Muscle layer of colon (tissue), 2 donors: ENCODE measurements around the gene NCLN.
"Not testable (repeated sequence)": the region's sequence is repeated elsewhere in the genome, so short reads cannot be mapped to it uniquely, and the experiment has no call there.

ENCODE experiments used
- H3K27ac ChIP-seq: one replicate; pipeline ENCODE4 v1.7.0; 2013; ENCODE audit warnings: low read depth, mild to moderate bottlenecking, low read length, moderate library complexity
- H3K27me3 ChIP-seq, 2 donors: one replicate each; pipeline ENCODE4 v1.7.0; 2013; ENCODE audit warnings: low read length in 2 of 2, mild to moderate bottlenecking in 2 of 2; ENCODE audit not compliant: insufficient read depth in 2 of 2, control insufficient read depth in 1 of 2
- H3K36me3 ChIP-seq: one replicate; pipeline ENCODE4 v1.7.0; 2013; ENCODE audit warnings: mild to moderate bottlenecking, low read length; ENCODE audit not compliant: insufficient read depth
- H3K4me1 ChIP-seq: one replicate; pipeline ENCODE4 v1.7.0; 2013; ENCODE audit warnings: mild to moderate bottlenecking, low read length; ENCODE audit not compliant: insufficient read depth
- H3K4me3 ChIP-seq, 2 donors: one replicate each; pipeline ENCODE4 v1.7.0; 2013; ENCODE audit warnings: low read length in 2 of 2, low read depth in 1 of 2, mild to moderate bottlenecking in 1 of 2, moderate library complexity in 1 of 2
- H3K9ac ChIP-seq: one replicate; pipeline ENCODE4 v1.7.0; 2013; ENCODE audit warnings: low read length
- H3K9me3 ChIP-seq: one replicate; pipeline ENCODE4 v1.7.0; 2013; ENCODE audit warnings: mild to moderate bottlenecking, low read length
- donor health status: abdominal sarcoma.
- donor health status: Adenocarcinoma of cecum.

NCLN gene

DNA sequence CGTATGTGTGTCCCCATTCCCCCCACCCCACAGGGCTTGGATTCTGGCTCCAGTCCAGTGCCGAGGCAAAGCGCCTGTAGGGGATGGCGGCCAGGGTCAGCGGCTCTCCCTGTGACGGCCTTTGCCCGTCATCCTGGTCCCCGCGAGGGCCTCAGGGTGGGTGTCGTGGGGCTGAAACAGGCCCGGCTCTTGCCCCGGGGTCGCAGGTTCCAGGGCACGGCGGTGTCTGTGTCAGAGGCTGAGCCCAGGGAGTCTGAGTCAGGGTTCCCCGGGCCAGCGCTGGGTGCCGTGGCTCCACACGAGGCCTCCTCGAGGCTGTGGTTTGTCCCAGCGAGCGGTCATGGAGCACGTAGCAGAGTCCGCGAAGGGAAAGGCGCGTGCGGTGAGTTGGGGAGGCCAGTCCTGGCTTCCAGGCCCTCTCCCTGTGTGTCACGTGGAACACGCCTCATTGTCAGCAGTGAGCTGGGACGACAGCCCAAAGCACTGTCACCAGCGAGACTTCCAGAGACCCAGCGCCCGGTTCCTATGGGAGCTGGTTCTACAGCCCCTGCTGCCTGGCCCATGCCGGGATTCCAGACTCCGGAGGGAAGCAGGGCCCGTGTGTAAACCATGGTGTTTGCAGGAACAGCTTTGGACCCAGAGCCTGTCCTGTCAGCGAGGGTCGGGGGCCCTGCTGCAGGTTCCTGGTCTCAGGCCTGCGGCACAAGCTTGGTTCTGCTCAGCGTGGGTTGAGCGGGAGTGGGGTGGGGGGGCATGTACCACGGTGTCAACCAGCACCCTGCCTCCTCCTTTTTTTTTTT is 13.4 kb downstream of the NCLN start:
- Histone ChIP-seq H3K4me3 (no peak overlapping the region), H3K36me3 (no peaks in the 10 kb centered on the region), H3K9ac (no peak overlapping the region), H3K27me3 (no peaks in the 10 kb centered on the region), H3K27ac (no peak overlapping the region), H3K9me3 (no peaks in the 10 kb centered on the region), H3K4me1 (no peaks in the 10 kb centered on the region)

- no peaks in the 10 kb centered on the region for H3K4me1 ChIP-seq
- no peak overlapping the region for H3K4me3 ChIP-seq
- H3K27me3 ChIP-seq, result no peaks in the 10 kb centered on the region
- no peaks in the 10 kb centered on the region for H3K9me3 ChIP-seq
- H3K27ac ChIP-seq, result no peak overlapping the region
- H3K36me3 ChIP-seq, result no peaks in the 10 kb centered on the region
- H3K9ac ChIP-seq, result no peak overlapping the region
Observed at GRCh38 chr19:3201072-3201700, 15.5 kb downstream of the NCLN start.

DNA sequence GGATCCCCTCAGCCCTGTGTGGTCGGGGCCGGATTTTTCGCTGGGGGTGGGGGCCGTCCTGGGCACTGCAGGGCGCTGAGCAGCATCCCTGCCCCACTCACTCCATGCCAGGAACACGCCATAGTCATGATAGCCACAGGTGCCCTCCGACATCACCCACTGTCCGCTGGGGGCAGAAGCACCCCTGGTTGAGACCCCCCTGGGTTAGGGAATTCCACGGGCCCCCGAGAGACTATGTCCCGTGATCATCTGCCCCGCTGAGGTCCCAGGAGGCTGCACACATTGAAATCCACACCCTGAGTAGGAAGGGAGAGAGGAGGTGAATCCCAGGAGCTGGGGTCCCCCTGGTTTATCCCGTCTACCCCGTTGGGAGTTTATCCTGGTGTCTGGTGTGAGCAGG is 16.2 kb downstream of the NCLN start:
- peaks cover 2% of the 10 kb centered on the region for H3K36me3 ChIP-seq
- no peaks in the 10 kb centered on the region for H3K9me3 ChIP-seq
- no peak overlapping the region for H3K27ac ChIP-seq
- no peaks in the 10 kb centered on the region for H3K4me1 ChIP-seq
- H3K27me3 ChIP-seq, result no peaks in the 10 kb centered on the region
- H3K9ac ChIP-seq, result no peak overlapping the region
- no peak overlapping the region for H3K4me3 ChIP-seq

DNA sequence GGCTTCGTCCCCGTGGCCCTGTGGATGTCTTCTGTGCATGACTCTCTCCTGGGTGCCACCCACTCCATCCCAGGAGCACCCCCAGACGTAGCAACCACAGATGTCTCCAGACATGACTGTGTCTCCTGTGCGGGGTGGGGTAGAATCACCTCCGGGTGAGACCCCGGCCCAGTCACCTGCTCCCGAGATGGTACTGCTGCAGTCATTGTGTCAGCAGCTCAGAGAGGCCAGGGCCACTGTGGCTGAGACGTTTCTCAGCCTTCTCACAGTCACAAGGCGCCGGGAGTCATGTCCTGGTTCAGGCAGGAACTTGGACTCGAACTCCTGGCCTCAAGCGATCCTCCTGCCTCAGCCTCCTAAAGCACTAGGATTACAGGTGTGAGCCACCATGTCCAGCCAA is 16.6 kb downstream of the NCLN start:
- H3K4me1 ChIP-seq, result no peaks in the 10 kb centered on the region
- H3K36me3 ChIP-seq, result peaks cover 6% of the 10 kb centered on the region

DNA sequence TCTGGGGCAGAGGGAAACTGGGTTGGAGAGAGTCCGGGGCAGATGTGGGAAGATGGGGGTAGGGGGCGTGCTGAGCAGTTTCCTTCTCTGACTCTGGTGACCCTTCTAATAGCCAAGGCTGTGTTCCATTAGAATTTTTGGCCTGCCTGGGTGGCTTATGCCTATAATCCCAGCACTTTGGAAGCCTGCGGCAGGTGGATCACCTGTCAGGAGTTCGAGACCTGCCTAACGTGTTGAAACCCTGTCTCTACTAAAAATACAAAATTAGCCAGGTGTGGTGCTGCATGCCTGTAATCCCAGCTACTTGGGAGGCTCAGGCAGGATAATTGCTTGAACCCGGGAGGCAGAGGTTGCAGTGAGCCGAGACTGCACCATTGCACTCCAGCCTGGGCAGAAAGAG is 17.2 kb downstream of the NCLN start:
- not testable (repeated sequence) for H3K27ac ChIP-seq, H3K36me3 ChIP-seq, H3K9me3 ChIP-seq

More for the DNA sequence above, 16.6 kb downstream of the NCLN start:
- Histone ChIP-seq H3K4me3 (no peak overlapping the region), H3K27me3 (no peaks in the 10 kb centered on the region), H3K27ac (no peak overlapping the region), H3K9me3 (no peaks in the 10 kb centered on the region), H3K9ac (no peak overlapping the region)

DNA sequence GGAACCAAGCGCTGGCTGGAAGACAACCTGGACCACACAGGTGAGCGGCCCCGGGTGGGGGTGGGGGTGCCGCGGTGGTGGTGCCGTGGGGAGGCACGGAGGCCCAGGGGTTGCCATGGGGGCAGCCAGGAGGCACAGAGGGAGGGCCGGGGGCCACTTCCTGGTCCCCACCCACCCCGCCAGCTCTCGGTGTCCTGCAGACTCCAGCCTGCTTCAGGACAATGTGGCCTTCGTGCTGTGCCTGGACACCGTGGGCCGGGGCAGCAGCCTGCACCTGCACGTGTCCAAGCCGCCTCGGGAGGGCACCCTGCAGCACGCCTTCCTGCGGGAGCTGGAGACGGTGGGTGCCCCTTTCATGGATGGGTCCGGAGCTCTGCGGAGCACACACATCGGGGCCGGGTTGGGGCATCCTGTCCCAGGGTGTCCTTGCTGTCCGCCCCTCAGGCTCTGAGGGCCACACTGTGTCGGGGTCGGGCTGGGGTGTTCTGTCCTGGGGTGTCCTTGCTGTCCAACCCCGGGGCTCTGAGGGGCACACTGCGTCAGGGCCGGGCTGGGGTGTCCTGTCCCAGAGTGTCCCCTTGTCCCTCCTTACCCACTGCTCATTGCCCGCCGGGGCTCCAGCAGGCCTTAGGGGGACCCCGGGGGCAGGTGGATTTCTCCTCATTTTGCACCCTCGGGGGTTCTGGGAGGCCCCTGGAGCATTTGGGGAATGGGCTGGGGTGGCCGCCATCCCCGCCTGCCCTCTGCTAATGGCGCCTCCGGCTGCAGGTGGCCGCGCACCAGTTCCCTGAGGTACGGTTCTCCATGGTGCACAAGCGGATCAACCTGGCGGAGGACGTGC is 18.3 kb downstream of the NCLN start:
- H3K27me3 ChIP-seq, result no peaks in the 10 kb centered on the region
- H3K9me3 ChIP-seq, result no peaks in the 10 kb centered on the region
- peaks cover 9% of the 10 kb centered on the region for H3K36me3 ChIP-seq
- no peak overlapping the region for H3K27ac ChIP-seq
- no peak overlapping the region for H3K9ac ChIP-seq
- no peak overlapping the region for H3K4me3 ChIP-seq
- H3K4me1 ChIP-seq, result no peaks in the 10 kb centered on the region

More for the DNA sequence above, 17.2 kb downstream of the NCLN start:
- H3K27me3 ChIP-seq, H3K9ac ChIP-seq, H3K4me1 ChIP-seq, H3K4me3 ChIP-seq: not testable (repeated sequence)

GRCh38 chr19:3204646-3205275 is 19.0 kb downstream of the NCLN start:
- Histone ChIP-seq H3K4me3 (no peak overlapping the region), H3K4me1 (no peaks in the 10 kb centered on the region), H3K9me3 (no peaks in the 10 kb centered on the region), H3K27me3 (no peaks in the 10 kb centered on the region), H3K9ac (no peak overlapping the region), H3K36me3 (peaks cover 9% of the 10 kb centered on the region), H3K27ac (no peak overlapping the region)

DNA sequence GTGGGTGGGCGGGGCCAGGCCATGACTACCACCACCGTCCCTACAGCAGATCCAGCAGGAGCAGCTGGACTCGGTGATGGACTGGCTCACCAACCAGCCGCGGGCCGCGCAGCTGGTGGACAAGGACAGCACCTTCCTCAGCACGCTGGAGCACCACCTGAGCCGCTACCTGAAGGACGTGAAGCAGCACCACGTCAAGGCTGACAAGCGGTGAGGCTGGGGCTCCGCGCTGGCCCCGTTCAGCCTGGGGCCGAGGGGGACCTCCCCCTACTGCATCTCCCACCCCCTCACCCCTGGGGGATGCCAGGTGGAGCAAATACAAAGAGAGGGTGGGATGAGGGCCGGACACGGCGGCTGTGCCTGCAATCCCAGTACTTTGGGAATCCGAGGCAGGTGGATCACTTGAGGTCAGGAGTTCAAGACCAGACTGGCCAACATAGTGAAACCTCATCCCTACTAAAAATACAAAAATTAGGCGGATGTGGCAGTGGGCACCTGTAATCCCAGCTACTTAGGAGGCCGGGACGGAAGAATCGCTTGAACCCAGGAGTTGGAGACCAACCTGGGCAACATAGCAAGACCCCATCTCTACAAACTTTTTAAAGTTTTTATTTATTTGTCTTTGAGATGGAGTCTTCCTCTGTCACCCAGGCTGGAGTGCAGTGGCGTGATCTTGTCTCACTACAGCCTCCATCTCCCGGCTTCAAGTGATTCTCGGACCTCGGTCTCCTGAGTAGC is 20.7 kb downstream of the NCLN start:
- H3K9me3 ChIP-seq, result no peaks in the 10 kb centered on the region
- no peak overlapping the region for H3K9ac ChIP-seq
- H3K4me3 ChIP-seq, result no peak overlapping the region
- peaks cover 9% of the 10 kb centered on the region for H3K36me3 ChIP-seq
- H3K27me3 ChIP-seq, result no peaks in the 10 kb centered on the region
- H3K27ac ChIP-seq, result no peak overlapping the region
- H3K4me1 ChIP-seq, result no peaks in the 10 kb centered on the region

DNA sequence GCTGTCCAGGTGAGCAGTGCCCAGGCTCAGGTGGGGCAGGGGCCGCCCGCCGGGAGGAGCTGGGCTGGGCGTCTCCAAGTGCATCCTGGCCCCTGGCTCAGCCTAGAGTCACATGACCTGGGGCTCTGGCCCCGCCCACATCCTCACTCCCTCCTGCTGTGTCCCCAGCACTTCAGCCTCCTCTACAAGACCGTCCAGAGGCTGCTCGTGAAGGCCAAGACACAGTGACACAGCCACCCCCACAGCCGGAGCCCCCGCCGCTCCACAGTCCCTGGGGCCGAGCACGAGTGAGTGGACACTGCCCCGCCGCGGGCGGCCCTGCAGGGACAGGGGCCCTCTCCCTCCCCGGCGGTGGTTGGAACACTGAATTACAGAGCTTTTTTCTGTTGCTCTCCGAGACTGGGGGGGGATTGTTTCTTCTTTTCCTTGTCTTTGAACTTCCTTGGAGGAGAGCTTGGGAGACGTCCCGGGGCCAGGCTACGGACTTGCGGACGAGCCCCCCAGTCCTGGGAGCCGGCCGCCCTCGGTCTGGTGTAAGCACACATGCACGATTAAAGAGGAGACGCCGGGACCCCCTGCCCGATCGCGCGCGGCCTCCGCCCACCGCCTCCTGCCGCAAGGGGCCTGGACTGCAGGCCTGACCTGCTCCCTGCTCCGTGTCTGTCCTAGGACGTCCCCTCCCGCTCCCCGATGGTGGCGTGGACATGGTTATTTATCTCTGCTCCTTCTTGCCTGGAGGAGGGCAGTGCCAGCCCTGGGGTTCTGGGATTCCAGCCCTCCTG is 21.9 kb downstream of the NCLN start:
- H3K4me1 ChIP-seq, result no peaks in the 10 kb centered on the region
- H3K9me3 ChIP-seq, result no peaks in the 10 kb centered on the region
- H3K9ac ChIP-seq, result no peak overlapping the region
- H3K27me3 ChIP-seq, result no peaks in the 10 kb centered on the region
- no peak overlapping the region for H3K4me3 ChIP-seq
- H3K27ac ChIP-seq, result no peak overlapping the region
- H3K36me3 ChIP-seq, result peaks cover 9% of the 10 kb centered on the region
